GM12872 (cell line): ENCODE results near the gene PPP1R37.
A peak's percentile ranks its signal among the peaks of the same experiment; 100 is the strongest.

Experiments
- TF ChIP-seq, protein P1 (sequence below): IDR thresholded peaks from 3 replicates; pipeline ENCODE4 v1.5.1; 2011; ENCODE audit warnings: low read depth, mild to moderate bottlenecking, low read length, moderate library complexity; ENCODE audit not compliant: insufficient read depth

Gene PPP1R37

DNA sequence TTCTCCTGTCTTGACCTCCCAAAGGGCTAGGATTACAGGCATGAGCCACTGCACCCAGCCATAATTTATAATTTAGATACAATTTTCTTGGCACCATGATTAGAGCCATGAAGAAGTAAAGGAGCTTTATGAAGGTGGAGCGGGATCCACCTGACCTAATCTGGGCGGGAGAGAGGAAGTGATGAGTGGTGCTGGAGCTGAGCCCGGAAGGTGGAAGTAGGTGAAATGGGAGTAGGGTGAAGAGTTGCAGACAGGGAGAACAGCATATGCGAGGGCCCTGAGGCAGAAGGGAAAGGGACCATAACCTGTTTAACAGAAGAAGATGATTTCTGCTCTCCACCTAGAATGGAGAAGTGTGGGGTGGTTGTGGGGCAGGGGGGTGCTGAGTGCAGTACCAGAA, 89.8 kb downstream of the PPP1R37 start:
- TF ChIP-seq, protein P1, sequence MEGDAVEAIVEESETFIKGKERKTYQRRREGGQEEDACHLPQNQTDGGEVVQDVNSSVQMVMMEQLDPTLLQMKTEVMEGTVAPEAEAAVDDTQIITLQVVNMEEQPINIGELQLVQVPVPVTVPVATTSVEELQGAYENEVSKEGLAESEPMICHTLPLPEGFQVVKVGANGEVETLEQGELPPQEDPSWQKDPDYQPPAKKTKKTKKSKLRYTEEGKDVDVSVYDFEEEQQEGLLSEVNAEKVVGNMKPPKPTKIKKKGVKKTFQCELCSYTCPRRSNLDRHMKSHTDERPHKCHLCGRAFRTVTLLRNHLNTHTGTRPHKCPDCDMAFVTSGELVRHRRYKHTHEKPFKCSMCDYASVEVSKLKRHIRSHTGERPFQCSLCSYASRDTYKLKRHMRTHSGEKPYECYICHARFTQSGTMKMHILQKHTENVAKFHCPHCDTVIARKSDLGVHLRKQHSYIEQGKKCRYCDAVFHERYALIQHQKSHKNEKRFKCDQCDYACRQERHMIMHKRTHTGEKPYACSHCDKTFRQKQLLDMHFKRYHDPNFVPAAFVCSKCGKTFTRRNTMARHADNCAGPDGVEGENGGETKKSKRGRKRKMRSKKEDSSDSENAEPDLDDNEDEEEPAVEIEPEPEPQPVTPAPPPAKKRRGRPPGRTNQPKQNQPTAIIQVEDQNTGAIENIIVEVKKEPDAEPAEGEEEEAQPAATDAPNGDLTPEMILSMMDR = no peak

DNA sequence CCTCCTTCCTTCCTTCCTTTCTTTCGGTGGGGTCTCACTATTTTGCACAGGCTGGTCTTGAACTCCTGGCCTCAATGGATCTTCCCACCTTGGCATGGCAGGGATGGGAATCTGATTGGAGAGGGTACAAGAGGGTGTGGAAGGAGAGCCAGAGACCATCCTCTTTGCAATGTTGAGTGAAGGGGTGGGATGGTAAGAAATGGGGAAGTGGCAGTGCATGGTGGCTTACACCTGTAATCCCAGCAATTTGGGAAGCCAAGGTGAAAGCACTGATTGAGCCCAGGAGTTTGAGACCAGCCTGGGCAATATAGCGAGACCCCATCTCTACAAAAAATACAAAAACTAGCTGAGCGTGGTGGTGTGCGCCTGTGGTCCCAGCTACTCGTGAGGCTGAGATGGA, 91.1 kb downstream of the PPP1R37 start:
- TF ChIP-seq, protein P1 = no peak

DNA sequence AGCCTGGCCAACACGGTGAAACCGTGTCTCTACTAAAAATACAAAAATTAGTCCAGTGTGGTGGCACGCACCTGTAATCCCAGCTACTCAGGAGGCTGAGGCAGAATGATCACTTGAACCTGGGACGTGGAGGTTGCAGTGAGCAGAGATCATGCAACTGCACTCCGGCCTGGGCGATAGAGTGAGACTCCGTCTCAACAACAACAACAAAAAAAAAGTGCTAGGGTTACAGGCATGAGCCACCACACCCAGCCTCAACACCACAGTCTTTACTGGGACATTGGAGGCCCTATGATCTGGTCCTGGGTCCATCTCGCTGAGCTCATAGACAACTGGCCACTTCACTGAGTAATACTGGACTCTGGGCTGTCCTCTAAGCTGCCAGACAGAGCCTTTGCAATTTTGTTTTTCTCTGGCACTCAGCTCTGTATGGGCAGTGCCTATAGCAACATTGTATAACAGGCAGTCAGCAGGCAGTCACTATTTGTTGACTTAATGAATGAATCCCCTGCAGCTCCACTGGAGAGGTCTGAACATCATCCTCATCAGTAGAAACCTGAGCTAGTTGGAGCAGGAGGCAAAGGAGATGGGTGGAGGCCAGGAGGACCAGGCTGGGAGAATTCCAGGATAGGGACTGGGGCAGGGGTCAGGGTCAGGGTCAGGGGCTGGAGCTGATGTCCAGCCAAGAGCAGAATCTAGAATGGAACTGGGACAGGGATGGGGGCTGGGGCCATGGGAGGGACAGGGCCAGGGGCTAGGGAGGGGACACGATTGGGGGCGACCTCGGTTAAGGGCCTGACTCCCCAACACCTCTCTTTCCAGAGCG, 93.7 kb downstream of the PPP1R37 start:
- TF ChIP-seq, protein P1 = no peak

DNA sequence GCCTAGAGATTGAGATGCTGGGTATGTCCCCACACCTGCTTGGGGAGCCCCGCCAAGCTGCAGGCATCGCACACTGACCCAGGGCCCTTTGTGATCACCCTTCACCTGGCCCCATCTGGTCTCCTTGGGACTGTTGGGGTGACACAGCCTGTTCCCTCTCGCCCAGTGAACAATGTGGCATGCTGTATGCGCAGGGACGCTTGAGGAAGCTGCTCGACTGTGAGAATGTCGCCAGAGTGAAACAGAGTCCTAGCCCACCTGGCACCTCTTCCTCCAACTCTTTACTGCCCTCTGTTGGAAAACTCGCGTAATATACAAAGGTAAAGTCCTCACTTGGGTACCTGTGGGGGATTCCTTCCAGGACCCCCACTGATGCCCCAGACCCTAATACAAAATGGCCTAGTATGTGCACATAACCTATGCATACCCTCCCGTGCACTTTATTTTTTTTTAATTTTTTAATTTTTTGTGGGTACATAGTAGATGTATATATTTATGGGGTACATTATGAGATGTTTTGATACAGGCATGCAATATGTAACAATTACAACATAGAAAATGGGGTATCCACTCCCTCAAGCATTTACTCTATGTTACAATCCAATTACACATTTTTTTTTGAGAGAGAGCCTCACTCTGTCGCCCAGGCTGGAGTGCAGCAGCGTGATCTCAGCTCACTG, 94.6 kb downstream of the PPP1R37 start:
- TF ChIP-seq, protein P1 = peak; percentile 77

DNA sequence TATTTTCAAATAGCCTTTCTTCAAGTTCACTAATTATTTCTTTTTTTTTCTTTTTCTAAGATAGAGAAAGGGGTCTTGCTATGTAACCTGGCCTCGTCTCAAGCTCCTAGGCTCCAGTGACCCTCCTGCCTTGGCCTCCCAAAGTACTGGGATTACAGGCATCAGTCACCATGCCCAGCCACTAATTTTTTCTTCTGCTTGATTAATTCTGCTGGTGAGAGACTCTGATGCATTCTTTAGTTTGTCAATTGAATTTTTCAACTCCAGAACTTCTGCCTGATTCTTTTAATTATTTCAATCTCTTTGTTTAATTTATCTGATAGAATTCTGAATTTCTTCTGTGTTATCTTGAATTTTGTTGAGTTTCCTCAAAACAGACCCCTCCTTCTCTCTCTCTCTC, 97.0 kb downstream of the PPP1R37 start:
- TF ChIP-seq, protein P1 = no peak

DNA sequence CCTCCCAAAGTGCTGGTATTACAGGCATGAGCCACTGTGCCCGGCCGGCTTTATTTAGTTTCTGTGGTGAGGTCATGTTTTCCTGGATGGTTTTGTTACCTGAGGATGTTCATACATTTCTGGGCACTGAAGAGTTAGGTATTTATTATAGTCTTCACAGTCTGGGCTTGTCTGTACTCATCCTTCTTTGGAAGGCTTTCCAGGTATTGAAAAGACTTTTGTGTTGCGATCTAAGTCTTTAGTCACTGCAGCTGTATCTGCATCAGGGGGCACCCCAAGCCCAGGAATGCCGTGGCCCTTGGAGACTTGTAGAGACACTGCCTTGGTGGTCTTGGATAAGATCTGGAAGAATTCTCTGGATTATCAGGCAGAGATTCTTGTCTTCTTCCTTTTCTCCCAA, 98.4 kb downstream of the PPP1R37 start:
- TF ChIP-seq, protein P1 = no peak

DNA sequence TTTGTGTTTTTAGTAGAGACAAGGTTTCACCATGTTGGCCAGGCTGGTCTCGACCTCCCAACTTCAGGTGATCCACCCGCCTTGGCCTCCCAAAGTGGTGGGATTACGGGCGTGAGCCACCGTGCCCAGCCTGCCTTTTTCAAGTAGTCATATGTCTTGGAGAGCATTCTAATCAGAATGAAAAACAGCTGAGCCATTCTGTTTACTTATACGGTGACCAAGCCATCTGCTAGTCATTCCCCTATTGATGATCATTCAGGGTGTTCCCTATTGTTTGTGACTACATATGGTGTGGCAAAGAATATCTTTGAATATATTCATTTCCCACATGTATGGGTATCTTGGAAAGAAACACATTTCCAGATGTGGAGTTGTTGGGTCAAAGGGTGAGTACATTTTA, 102.8 kb downstream of the PPP1R37 start:
- TF ChIP-seq, protein P1 = no peak
